Measurements from ENCODE around the gene NPIPA7. TPM values are rescaled to one million over a fixed set of nuclear protein-coding genes. Genes with fewer than 3 reads are reported as not detected.
"Not testable (repeated sequence)": the region's sequence is repeated elsewhere in the genome, so short reads cannot be mapped to it uniquely, and the experiment has no call there.

NPIPA7 gene
- 1.5 and 2.5 TPM in 2 replicates for total RNA-seq (2013; cell fraction: nucleolus; rRNA removed)
- total RNA-seq (2014; rRNA removed): 1.5 and 2.4 TPM in 2 replicates
- total RNA-seq (2014; rRNA removed; fragmentation: Illumina TruSeq; extraction: Trizol): 3.6 and 3.8 TPM in 2 replicates
- total RNA-seq (2021): 1.1 and 2.4 TPM in 2 replicates
- polyA plus RNA-seq (2011; ENCODE audit: low read depth): 19.7 TPM
- 18.6 and 18.9 TPM in 2 replicates for polyA plus RNA-seq (2011; rRNA removed)
- 10.6 and 16.1 TPM in 2 replicates for polyA plus RNA-seq (2011; cell fraction: cytosol; rRNA removed)
- 41.1 and 42.4 TPM in 2 replicates for polyA plus RNA-seq (2011; cell fraction: nucleus; rRNA removed)
- polyA plus RNA-seq (2012): 7.6 TPM in 2 replicates
- polyA plus RNA-seq (2014; fragmentation: Illumina TruSeq; extraction: Trizol): 18.4 and 18.5 TPM in 2 replicates
- polyA plus RNA-seq (2014; fragmentation: Nextera tagmentation; extraction: Ambion mirVana): 1 to 10 TPM; 4.7 to 7.9 TPM
- 6.8 and 7.6 TPM in 2 replicates for polyA plus RNA-seq (2014; rRNA removed)
- 1 to 10 TPM; 1.6 to 1.8 TPM for polyA plus RNA-seq (2016; fragmentation: Nextera tagmentation; extraction: Ambion mirVana)
- polyA minus RNA-seq (2011; rRNA and poly(A)+ RNA removed): 0.88 and 1.9 TPM in 2 replicates
- polyA minus RNA-seq (2011; cell fraction: cytosol; rRNA and poly(A)+ RNA removed): not detected in 2 replicates
- 0.48 and 1.7 TPM in 2 replicates for polyA minus RNA-seq (2011; cell fraction: nucleus; rRNA and poly(A)+ RNA removed)
- percentile 8 among the genes with signal in this experiment for Bru-seq, nascent RNA
- percentile 21 among the genes with signal in this experiment for BruChase-seq, experiment 1, labeled RNA remaining after a 6-hour chase
- percentile 23 among the genes with signal in this experiment for BruChase-seq, experiment 2, labeled RNA remaining after a 2-hour chase
- long read RNA-seq, experiment 1: 0 reads
- long read RNA-seq, experiment 2: 0 reads

- H3K9ac ChIP-seq (ENCODE audit: control insufficient read depth, insufficient read depth, low read length); H3K27ac ChIP-seq (ENCODE audit: control insufficient read depth, insufficient read depth); H3K9me3 ChIP-seq (replicated peaks; ENCODE audit: control insufficient read depth, insufficient read depth, low read length); RAD21 ChIA-PET (ENCODE audit: unreplicated experiment); H3K27me3 ChIP-seq (replicated peaks in 1 of 2; ENCODE audit: control insufficient read depth in 2 of 2, insufficient read depth in 2 of 2, low read length in 1 of 2); BruUV-seq (replicated peaks); CTCF ChIA-PET; FAIRE-seq; ATAC-seq; intact Hi-C loops (cut with micrococcal nuclease; ENCODE audit: unreplicated experiment); H2AFZ ChIP-seq (ENCODE audit: control insufficient read depth, low read depth, low read length); POLR2A ChIA-PET; H3K79me2 ChIP-seq (ENCODE audit: control insufficient read depth, insufficient read depth, low read length); SMC1A ChIA-PET (ENCODE audit: uncharacterized antibody, unreplicated experiment); in situ Hi-C loops (cut with MboI); H3K36me3 ChIP-seq (ENCODE audit: control insufficient read depth in 2 of 2, insufficient read depth in 2 of 2, low read length in 1 of 2); H3K4me1 ChIP-seq (ENCODE audit: control insufficient read depth, insufficient read depth, low read length); H4K20me1 ChIP-seq (ENCODE audit: control insufficient read depth, insufficient read depth); DNase-seq (ENCODE audit: low read depth, low spot score); H3K4me3 ChIP-seq; H3K4me2 ChIP-seq (ENCODE audit: control insufficient read depth, insufficient read depth): not testable (repeated sequence)
- no CpG with 5 or more reads among the region's 3 CpGs for WGBS (ENCODE audit: insufficient coverage, insufficient replicate concordance, low lambda C conversion rate, missing lambda C conversion rate)
Observed at GRCh38 chr16:16378840-16379239, at the start of gene NPIPA7. NPIPA7 (plus strand) TSS chr16:16379140; CDS start chr16:16379245, 105 bp downstream.

- H3K27ac ChIP-seq (ENCODE audit: control insufficient read depth, insufficient read depth); H3K79me2 ChIP-seq (ENCODE audit: control insufficient read depth, insufficient read depth, low read length); CTCF ChIA-PET; H3K27me3 ChIP-seq (replicated peaks in 1 of 2; ENCODE audit: control insufficient read depth in 2 of 2, insufficient read depth in 2 of 2, low read length in 1 of 2); H4K20me1 ChIP-seq (ENCODE audit: control insufficient read depth, insufficient read depth); H3K36me3 ChIP-seq (ENCODE audit: control insufficient read depth in 2 of 2, insufficient read depth in 2 of 2, low read length in 1 of 2); H3K4me2 ChIP-seq (ENCODE audit: control insufficient read depth, insufficient read depth); H3K9ac ChIP-seq (ENCODE audit: control insufficient read depth, insufficient read depth, low read length); H3K4me3 ChIP-seq; BruUV-seq (replicated peaks); H3K9me3 ChIP-seq (replicated peaks; ENCODE audit: control insufficient read depth, insufficient read depth, low read length); in situ Hi-C loops (cut with MboI); ATAC-seq; FAIRE-seq; DNase-seq (ENCODE audit: low read depth, low spot score); POLR2A ChIA-PET; H2AFZ ChIP-seq (ENCODE audit: control insufficient read depth, low read depth, low read length); intact Hi-C loops (cut with micrococcal nuclease; ENCODE audit: unreplicated experiment); RAD21 ChIA-PET (ENCODE audit: unreplicated experiment); H3K4me1 ChIP-seq (ENCODE audit: control insufficient read depth, insufficient read depth, low read length); SMC1A ChIA-PET (ENCODE audit: uncharacterized antibody, unreplicated experiment): not testable (repeated sequence)
- WGBS (ENCODE audit: insufficient coverage, insufficient replicate concordance, low lambda C conversion rate, missing lambda C conversion rate): 98% methylated on average over 9 of the region's 23 CpGs
Observed at GRCh38 chr16:16331466-16331865, 47.5 kb upstream of the NPIPA7 start.

GRCh38 chr16:16357556-16357955, 21.4 kb upstream of the NPIPA7 start:
- H3K36me3 ChIP-seq (ENCODE audit: control insufficient read depth in 2 of 2, insufficient read depth in 2 of 2, low read length in 1 of 2); ATAC-seq; intact Hi-C loops (cut with micrococcal nuclease; ENCODE audit: unreplicated experiment); H3K27me3 ChIP-seq (replicated peaks in 1 of 2; ENCODE audit: control insufficient read depth in 2 of 2, insufficient read depth in 2 of 2, low read length in 1 of 2); H3K4me3 ChIP-seq; H3K4me2 ChIP-seq (ENCODE audit: control insufficient read depth, insufficient read depth); H2AFZ ChIP-seq (ENCODE audit: control insufficient read depth, low read depth, low read length); in situ Hi-C loops (cut with MboI); H3K9ac ChIP-seq (ENCODE audit: control insufficient read depth, insufficient read depth, low read length); RAD21 ChIA-PET (ENCODE audit: unreplicated experiment); DNase-seq (ENCODE audit: low read depth, low spot score); POLR2A ChIA-PET; FAIRE-seq; H3K27ac ChIP-seq (ENCODE audit: control insufficient read depth, insufficient read depth); H4K20me1 ChIP-seq (ENCODE audit: control insufficient read depth, insufficient read depth); H3K9me3 ChIP-seq (replicated peaks; ENCODE audit: control insufficient read depth, insufficient read depth, low read length); H3K79me2 ChIP-seq (ENCODE audit: control insufficient read depth, insufficient read depth, low read length); H3K4me1 ChIP-seq (ENCODE audit: control insufficient read depth, insufficient read depth, low read length); SMC1A ChIA-PET (ENCODE audit: uncharacterized antibody, unreplicated experiment); BruUV-seq (replicated peaks); CTCF ChIA-PET: not testable (repeated sequence)
- 87% methylated on average over 3 of the region's 30 CpGs for WGBS (ENCODE audit: insufficient coverage, insufficient replicate concordance, low lambda C conversion rate, missing lambda C conversion rate)
